Measurements from ENCODE around the gene POPDC2.

GRCh38 chr3:119697394-119697793 is 37.0 kb upstream of the POPDC2 start:
- TF ChIP-seq CTCF (IDR thresholded peaks at IDR 0.05; ENCODE audit: insufficient read depth, low read depth, low read length) (no peak), EZH2 (IDR thresholded peaks at IDR 0.05; ENCODE audit: insufficient read depth, low read length) (no peak)

Measured in astrocyte (in vitro differentiated cells and primary cell).